ENCODE results near the gene PKM. TPM values are rescaled to one million over a fixed set of nuclear protein-coding genes. Genes with fewer than 3 reads are reported as not detected.

PKM gene
- polyA plus RNA-seq, 3 donors: 636 to 752 (median 681) TPM

DNA sequence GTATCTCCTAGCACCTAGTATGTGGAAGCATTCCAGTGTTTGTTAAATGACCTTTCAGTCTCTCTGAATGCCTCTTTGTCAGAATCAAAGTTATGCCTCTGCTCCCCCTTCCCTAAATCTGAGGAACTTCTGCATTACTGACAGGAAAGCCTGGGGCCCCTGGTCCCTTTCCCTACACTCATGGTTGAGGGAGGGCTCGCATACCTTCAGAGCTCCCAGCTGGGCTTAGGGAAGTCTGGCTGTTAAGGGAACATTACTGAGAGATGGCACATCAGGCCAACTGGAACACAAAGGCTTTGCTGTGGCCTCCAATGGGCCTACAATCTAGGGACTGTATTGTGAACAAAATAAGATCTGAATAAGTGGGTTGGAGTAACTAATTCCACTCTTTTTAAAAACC lies 10.3 kb downstream of the PKM start:
- DNase-seq (ENCODE audit: extremely low read depth in 1 of 11, low read depth in 9 of 11, low spot score in 4 of 11): no peak

DNA sequence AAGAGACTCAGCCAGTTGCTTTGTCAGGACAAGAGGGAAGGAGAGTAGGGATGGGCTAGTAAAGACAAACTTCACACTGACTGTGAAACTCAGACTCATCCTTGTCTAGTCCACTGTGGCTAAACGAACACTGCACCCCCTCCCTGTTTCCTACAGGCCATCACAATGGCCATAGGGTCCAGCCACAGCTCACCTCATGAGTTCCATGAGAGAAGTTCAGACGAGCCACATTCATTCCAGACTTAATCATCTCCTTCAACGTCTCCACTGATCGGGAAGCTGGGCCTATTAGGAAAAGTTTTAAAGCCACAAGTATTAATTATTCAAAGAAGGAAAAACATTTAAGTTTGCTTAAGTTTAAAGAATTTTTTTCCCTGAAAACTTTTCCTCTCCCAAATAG lies 13.8 kb downstream of the PKM start:
- no peak for DNase-seq (ENCODE audit: extremely low read depth in 1 of 11, low read depth in 9 of 11, low spot score in 4 of 11)

DNA sequence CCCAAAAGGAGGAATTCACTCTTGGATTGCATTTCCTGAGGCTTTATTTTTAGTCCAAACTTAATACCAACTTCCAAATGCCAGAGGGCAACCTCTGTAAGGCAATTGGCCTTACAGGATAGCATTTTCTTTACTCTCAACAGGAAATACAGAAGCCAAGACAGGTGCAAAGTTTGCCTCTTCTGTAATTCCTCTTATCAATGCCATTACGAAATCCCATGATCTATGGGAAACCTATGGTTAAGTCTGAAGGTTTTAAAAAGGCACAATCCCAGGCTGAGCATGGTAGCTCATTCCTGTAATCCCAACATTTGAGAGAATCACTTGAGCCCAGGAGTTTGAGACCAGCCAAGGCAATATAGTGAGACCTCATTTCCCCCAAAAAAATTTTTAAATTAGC lies 14.9 kb downstream of the PKM start:
- no peak for DNase-seq (ENCODE audit: extremely low read depth in 1 of 11, low read depth in 9 of 11, low spot score in 4 of 11)

DNA sequence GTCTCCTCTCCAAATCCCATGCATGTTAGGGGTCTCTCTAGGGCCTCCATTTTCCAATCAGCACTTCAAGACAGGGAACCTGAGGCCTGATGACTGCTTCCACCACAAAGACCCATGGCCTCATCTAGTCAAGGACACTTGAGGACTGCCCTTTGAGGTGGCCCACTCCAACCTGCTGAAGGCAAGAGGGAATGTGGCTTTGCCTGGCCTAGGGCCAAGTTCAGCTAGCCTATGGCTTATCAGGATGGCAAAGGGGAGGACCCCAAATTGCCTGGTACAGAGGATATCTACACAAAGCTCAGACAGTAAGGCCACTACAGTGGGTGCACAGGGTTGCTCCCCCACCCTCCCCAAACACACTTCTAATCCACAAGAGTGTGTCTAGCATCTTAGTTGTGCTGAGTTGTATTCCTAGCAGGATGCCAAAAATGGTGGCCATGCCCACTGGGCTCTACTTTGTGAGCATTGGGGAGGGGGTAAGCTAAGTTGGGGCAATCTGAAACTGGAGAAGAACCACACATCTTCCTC lies 23.4 kb downstream of the PKM start:
- DNase-seq (ENCODE audit: extremely low read depth in 1 of 11, low read depth in 9 of 11, low spot score in 4 of 11): no peak

DNA sequence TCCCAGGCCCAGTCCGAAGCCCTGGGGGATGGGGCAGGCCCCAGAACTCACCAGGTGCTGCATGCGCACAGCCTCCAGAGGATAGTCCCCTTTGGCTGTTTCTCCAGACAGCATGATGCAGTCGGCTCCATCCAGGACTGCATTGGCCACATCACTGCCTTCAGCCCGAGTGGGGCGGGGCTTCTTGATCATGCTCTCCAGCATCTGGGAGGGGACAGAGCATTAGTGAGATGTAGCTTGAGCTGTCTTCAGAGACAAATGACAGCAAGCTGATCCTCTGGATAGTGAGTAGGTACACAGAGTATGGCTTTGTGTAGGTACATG lies 24.4 kb downstream of the PKM start:
- no peak for DNase-seq (ENCODE audit: extremely low read depth in 1 of 11, low read depth in 9 of 11, low spot score in 4 of 11)

DNA sequence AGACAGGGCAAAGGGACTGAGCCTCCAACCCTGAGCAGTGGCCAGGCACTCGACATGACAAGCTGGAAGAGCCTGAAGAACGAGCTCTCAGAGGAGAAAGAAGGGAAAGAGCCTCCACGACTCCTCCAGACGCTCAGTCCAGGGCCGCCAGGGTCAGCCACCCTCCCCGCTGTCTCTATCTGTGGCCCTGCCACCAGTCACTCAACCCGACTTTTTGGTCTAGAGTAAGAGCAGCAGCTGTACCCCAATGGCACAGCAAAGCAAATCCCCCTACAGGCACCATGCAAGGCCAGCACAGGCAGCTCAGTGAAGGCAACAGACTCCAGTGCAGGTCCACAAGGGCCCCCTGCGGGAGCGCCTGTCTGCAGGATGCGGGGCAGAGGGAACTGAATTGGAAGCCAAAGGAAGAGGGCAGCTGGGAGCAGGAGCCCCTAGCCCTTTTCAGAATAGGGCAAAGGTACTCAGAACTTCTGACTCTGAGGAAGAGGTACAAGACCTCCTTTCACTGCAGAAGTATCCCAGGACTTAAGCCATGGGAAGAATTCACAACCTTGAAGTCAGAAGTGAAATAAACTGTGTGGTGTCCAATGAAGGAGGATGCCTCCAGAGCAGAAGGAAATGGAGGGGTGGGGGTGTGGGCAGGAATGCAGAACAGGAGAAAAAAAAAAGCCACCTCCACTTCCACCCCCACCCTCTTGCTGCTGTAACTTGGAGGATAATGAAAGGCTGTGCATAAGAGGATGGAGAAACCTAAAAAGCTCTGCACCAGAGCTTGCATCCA lies 24.9 kb downstream of the PKM start:
- DNase-seq (ENCODE audit: extremely low read depth in 1 of 11, low read depth in 9 of 11, low spot score in 4 of 11): no peak

DNA sequence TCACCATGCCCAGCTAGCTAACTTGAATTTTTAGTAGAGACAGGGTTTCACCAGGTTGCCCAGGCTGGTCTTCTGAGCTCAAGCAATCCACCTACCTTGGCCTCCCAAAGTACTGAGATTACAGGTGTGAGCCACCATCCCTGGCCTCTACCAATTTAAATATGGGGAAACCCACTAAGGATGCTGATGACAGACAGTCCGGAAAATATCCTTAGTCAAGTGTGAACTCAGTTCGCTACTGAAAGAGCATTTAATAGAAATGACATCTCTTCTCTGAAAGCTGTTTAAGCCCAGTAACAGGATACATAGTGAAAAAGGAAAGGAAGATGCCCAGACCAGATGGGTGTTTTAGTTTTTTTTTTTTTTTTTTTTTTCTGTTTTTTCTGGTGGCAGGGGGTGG lies 25.7 kb downstream of the PKM start:
- DNase-seq (ENCODE audit: extremely low read depth in 1 of 11, low read depth in 9 of 11, low spot score in 4 of 11): no peak

DNA sequence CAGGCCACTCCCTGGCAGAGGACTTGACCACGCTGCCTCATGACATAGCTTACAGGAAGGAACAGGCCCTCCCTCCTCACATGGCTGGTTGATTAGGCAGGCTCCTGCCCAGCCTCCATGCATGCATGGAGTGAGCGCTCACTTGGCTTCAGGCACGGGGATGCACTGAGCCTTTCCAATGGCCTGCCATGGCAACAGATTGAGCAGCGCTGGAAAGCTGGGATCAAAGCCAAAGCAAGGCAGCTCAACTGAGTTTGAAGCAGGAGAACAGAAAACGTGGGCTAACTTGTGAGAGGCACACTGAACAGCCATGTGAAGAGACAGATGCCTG lies 27.5 kb downstream of the PKM start:
- DNase-seq (ENCODE audit: extremely low read depth in 1 of 11, low read depth in 9 of 11, low spot score in 4 of 11): no peak

DNA sequence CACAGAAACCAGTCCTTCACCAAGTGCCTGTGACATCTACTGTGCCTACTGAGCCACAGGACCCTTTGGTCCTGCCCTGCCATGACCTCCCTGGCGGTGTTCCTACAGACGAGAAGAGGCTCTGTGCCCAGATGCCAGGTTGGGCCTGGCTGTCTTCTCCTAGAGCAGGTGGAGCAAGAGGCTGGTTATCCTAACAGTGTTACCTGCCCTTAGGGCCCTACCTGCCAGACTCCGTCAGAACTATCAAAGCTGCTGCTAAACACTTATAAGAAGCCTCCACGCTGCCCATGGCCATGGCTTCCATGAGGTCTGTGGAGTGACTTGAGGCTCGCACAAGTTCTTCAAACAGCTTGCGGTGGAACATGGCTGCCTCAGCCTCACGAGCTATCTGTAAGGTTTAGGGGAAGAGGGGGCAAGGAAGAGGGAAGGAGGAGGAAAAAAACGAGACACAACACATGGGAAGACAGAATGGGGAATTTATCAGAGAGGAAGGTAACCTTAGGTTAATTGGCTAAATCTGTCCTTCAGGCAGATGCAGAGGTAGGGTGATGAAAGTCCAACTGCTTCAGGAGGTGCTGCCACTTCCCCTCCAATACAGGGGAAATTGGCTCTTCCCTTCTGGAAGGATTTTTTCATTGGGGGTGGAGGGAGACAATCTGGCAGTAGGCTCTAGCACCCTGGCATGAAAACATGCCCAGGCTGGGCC lies 28.0 kb downstream of the PKM start:
- DNase-seq (ENCODE audit: extremely low read depth in 1 of 11, low read depth in 9 of 11, low spot score in 4 of 11): no peak

DNA sequence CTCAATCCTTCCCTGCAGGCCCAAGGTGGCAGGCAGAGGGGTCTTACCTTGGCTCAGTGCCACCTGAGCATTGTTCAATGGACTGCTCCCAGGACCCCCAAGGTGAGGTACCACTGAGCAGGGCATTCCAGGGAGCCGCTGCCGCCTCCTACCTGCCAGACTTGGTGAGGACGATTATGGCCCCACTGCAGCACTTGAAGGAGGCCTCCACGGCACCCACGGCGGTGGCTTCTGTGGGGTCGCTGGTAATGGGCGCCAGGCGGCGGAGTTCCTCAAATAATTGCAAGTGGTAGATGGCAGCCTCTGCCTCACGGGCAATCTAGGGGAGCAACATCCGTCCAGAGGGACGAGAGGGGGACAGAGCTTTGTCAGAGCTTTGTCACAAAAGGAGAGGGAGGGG lies 28.7 kb downstream of the PKM start:
- no peak for DNase-seq (ENCODE audit: extremely low read depth in 1 of 11, low read depth in 9 of 11, low spot score in 4 of 11)

DNA sequence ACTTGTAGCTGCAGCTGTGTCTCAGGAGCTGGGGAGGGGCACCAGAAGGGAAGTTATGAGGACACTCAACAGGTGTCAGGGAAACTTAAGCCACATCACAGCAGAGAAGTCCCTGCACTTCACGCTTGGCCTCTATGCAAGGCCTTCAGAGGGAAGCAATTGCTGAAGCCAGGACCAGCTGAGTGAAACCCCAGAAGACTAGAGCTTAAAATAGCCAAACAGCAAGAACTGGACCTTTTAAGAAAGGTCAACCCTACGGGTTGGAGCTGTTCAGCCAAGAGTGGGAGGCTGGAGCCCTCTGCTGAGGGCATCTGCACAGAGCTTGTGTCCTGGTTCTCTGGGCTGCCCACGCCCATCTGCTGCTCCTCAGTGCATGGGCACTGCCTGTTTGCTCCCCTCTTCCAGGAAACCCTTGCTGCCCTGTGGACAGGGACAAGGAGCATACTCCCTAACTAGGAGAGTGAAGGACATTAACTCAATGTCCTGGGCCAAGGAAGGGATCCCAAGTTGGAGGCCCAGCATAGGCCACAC lies 29.5 kb downstream of the PKM start:
- no peak for DNase-seq (ENCODE audit: extremely low read depth in 1 of 11, low read depth in 9 of 11, low spot score in 4 of 11)

DNA sequence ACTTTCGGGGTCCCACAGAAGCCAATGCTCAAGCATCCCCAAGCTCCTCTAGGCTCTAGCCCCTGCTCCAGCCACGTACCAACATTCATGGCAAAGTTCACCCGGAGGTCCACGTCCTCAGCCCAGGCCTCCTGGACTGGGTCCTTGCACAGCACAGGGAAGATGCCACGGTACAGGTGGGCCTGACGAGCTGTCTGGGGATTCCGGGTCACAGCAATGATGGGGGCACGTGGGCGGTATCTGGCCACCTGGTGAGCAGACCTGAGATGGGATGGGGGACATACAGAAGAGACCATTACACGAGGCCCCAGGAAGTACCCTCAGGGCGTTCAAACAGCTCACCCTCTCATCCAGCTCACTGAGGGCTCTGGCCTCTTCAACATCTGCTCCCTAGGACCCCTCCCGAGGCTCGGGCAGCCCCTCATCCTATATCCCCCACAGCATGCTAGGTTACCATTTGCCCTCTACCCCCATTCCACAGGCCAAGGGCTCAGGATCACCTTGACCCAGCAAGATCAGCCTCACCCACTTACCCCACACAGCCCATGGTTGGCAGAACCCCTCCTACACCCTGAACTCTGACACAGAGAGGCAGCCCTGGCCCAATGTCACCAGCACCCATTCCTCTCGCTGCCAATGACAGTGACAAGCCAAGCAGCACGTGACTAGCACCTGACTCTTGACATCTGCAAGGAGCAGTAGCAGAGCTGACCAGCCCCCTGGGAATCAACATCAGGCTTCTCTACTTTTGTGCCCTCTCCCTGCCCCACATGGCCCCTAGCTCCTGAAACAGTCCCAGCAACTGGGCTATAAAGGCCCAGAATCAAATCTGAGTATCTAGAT lies 30.4 kb downstream of the PKM start:
- no peak for DNase-seq (ENCODE audit: extremely low read depth in 1 of 11, low read depth in 9 of 11, low spot score in 4 of 11)

DNA sequence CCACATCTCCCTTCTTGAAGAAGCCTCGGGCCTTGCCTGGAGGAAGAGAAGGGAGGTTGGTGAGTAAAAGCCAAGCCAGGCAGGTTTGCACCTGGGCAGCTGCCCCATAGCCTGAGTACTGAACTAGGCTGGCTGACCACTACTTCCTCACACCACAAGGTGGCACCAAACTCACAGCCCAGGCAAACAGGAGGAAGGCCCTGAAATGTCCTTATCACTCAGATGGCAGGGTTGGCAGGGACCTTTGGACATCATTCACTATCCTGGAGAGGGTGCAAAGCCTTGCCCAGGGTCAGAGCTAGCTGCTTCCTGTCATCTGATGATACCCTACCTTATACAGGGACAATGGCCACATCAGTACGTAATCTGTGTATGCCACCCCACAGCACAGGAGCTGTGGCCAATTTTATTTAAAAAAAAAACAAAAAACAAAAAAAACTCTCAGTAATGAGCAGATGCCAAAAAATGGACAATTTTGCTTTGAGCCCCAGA lies 31.2 kb downstream of the PKM start:
- peak in 8 of 11 donors; percentile 47 to 75 (median 64) for DNase-seq (ENCODE audit: extremely low read depth in 1 of 11, low read depth in 9 of 11, low spot score in 4 of 11)

DNA sequence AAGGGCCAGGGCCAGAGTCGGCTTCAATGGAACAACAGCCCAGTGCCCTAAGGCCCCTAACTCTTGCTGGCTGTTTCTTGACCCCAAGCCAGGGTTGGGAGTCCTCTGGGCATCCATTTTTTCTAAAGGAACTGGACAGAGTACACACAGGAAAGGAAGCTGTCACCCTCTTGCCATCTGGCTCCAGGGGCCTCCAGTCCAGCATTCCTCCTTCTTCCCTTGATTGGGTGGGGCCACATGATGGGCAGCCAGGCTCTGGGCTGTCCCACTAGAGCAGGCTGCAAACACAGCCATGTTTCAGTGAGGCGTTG lies 31.8 kb downstream of the PKM start:
- no peak for DNase-seq (ENCODE audit: extremely low read depth in 1 of 11, low read depth in 9 of 11, low spot score in 4 of 11)

DNA sequence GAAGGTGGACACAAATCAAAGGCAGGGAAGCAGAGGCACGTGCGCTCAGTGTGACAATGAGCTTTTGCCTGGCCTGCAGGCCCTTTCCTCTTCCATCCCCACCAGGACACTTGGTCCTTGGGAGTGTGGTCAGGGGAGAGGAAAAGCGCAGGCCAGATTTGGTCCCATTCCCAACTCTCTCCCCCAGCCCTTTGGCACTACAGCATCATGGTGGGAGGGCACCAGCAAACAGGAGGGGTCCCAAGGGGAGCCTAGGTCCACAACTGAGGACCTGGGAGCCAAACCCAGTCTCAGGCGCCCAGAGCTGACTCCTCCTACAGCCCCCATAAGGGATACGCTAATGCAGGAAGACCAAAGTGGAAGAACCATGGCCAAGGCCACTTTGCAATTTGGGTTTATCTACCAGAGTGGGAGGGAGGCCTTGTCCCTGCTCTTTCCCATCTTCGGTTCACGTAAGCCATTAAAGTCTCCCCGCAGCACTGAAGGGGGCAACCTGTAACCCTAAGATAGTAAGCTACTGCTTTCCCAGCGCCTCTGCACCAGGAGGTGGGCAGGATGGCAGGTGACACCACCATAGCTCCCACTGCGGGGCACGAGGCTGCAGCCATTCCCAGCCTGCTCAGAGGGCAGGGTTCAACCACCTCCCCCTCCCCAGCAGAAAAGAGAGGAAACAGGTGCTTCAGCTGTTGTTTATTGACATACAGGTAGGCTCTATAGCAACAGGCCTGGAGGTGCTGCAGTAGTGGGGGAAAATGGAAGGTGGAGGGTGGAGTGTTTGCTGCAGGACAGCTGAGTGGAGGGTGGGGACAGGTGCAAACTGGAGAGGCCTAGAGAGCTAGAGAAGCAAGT lies 32.4 kb downstream of the PKM start:
- DNase-seq (ENCODE audit: extremely low read depth in 1 of 11, low read depth in 9 of 11, low spot score in 4 of 11): no peak

DNA sequence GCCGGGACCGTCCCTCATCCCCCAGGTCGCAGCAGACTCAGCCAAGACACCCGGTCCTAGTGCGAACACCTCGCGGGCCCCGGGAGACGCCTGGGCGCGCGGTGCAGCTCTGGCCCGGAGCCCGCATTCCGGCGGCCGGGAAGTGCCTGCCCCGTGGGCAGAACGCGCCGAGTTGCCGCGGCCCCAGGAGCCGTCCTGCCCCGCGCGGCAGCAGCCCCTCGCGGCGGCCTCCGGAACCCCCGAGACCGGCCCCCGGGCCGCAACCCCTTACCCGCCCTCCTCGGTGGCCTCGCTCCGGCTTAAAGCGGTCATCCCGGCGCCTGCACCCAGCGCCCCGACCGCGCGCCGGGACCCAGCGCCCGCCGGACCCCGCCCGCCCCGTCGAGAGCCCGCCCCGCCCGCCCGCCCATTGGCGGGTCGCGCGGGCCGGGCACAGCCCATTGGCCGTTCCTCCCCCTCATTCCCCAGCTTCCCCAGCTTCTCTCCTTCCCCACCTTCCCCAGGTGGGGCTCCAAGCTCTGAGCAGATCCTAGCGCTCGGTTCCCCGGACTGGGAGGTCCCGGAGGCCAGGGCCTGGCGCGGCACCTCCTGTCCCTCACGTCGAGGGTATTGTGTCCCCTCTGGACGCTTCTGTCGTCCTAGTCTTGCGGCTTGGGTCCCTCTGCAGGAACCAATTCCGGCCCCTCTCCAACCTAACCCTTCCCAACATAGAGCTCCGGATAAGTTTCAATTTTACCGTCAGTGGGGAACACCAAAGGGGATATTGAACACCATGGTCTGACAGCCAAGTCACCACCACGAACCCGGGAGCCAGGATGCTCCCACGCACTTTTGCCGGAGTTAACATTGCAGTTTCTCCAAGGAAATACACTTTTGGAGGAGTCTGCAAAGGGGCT lies 33.3 kb downstream of the PKM start, which contains the start of gene GRAMD2A:
Gene GRAMD2A, minus strand, starts transcription at position 328 of the 896 bp plus-strand sequence.
- peak in 2 of 11 donors; percentile 22 to 39 for DNase-seq (ENCODE audit: extremely low read depth in 1 of 11, low read depth in 9 of 11, low spot score in 4 of 11)

DNA sequence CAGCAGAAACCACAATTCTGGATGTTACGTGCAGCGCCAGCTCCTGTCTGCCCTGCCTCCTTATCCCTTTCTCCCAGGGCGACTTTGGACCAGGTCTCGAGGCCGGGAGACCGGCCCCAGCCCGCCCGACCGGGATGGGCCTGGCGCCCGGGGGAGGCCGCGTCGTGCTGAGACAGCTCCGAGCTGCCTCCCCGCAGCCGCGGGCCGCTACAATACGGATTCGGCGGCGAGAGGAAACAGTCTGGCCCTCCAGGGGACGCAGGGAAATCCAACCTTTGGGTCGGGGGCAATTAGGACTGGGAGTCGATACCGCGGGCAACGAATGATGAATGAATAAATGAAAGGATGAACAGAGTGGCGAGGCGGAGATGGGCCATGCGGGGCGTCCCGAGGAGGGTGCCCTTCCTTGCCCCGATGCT lies 33.9 kb downstream of the PKM start:
- DNase-seq (ENCODE audit: extremely low read depth in 1 of 11, low read depth in 9 of 11, low spot score in 4 of 11): no peak
